Stimulated activated CD8-positive, alpha-beta memory T cell treated with anti-CD3 and anti-CD28 coated beads, Interleukin-7, amount 100 ng/mL, for 4 hours (primary cell): Measurements from ENCODE around the gene MSX2.

Experiments
- DNase-seq, 2 donors: peaks; one replicate each; pipeline ENCODE4 v3.0.0-alpha.2; 2020; ENCODE audit warnings: low read depth in 2 of 2

MSX2 gene

GRCh38 chr5:174775081-174775480 lies 50.7 kb downstream of the MSX2 start:
- DNase-seq: no peak

DNA sequence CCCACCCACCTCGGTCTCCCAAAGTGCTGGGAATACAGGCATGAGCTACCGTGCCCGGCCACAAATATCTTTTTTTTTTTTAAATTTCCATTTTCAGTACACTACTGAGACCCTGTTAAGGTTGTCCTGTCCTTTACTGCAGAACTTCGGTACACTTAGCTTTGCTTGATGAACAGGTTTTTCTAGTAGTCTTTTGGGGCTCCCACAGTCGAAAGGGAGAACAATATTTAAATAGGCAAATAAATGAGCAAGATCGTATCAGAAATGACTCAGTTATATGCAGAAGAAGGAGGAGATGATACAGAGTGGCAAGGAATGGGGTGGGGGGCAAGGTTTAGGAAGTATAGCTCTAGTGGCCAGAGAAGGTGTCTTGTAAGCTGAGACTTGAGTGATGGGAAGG lies 52.7 kb downstream of the MSX2 start:
- no peak for DNase-seq

- DNase-seq: no peak
These were observed 53.2 kb downstream of the MSX2 start for GRCh38 chr5:174777583-174777982.
